ENCODE data around the gene GUCA2B.

Gene GUCA2B

GRCh38 chr1:42192106-42192505 is 38.9 kb downstream of the GUCA2B start:
- DNase-seq: no peak

DNA sequence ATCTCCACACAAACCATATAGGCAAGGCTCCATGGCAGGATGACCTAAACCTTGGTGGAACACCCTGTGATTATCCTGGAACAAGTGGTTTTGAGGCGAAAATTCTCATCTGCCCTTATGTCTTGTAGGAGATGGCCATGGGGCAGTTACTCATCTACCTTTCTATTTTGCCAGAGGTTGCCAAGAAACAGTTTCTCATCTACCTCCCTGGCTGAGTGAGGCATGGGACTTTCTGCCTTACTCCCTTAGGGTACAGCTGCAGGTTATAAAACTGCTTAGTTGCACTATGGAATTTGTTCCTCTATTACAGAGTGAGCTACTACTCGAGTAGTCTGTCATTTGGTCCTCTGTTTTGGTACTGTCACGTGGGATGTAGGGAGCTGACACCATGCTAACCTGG is 42.6 kb downstream of the GUCA2B start:
- DNase-seq: no peak

- DNase-seq: no peak
These were observed 45.0 kb downstream of the GUCA2B start for GRCh38 chr1:42198251-42198650.

- DNase-seq: no peak
These were observed 48.8 kb downstream of the GUCA2B start for GRCh38 chr1:42201986-42202385.

Data from activated CD8-positive, alpha-beta memory T cell treated with anti-CD3 and anti-CD28 coated beads, Interleukin-2, amount 50 U/mL, for 4 hours (primary cell).